Heart left ventricle (tissue), 16 donors: ENCODE measurements around the gene TSC1. TPM values are rescaled to one million over a fixed set of nuclear protein-coding genes. Genes with fewer than 3 reads are reported as not detected.

Experiments used
- ATAC-seq, 4 donors: fragments of 200-7000 bp; cut with Tn5 transposase; one replicate each; pipeline ENCODE4 v1.9.1; 2020 to 2022; ENCODE audit warnings: moderate library complexity in 4 of 4, mild to moderate bottlenecking in 3 of 4, moderate number of reproducible peaks in 1 of 4
- DNase-seq, 5 donors: peaks; one replicate each; pipeline ENCODE4 v3.0.0-alpha.2; 2020
- H3K27ac ChIP-seq, 12 donors: fragments of 200-600 bp; sonication (generic) in 4 of 12; one replicate each; pipeline versions ENCODE4 v1.5.0 to v1.8.0; 2016 to 2022; ENCODE audit warnings: mild to moderate bottlenecking in 2 of 12
- H3K27me3 ChIP-seq, 9 donors: fragments of 200-600 bp; sonication (generic) in 2 of 9; one replicate each; pipeline versions ENCODE4 v1.5.1 to v1.8.0; 2016 to 2022; ENCODE audit warnings: mild to moderate bottlenecking in 3 of 9
- H3K36me3 ChIP-seq, 9 donors: fragments of 200-600 bp; sonication (generic) in 2 of 9; one replicate each; pipeline versions ENCODE4 v1.5.0 to v1.8.0; 2018 to 2022; ENCODE audit warnings: mild to moderate bottlenecking in 2 of 9
- H3K4me1 ChIP-seq, 12 donors: fragments of 200-600 bp; sonication (generic) in 4 of 12; one replicate each; pipeline versions ENCODE4 v1.5.0 to v1.8.0; 2016 to 2022; ENCODE audit warnings: mild to moderate bottlenecking in 3 of 12
- H3K4me3 ChIP-seq, 12 donors: fragments of 200-600 bp; sonication (generic) in 4 of 12; one replicate each; pipeline versions ENCODE4 v1.5.0 to v1.8.0; 2017 to 2022; ENCODE audit warnings: mild to moderate bottlenecking in 9 of 12, moderate library complexity in 4 of 12
- H3K9me3 ChIP-seq, 12 donors: fragments of 200-600 bp; sonication (generic) in 4 of 12; one replicate each; pipeline versions ENCODE4 v1.5.0 to v1.8.0; 2016 to 2022; ENCODE audit warnings: mild to moderate bottlenecking in 1 of 12
- CTCF ChIP-seq, 12 donors: fragments of 200-600 bp; sonication (generic) in 4 of 12; IDR thresholded peaks; one replicate each; pipeline versions ENCODE4 v1.5.0 to v1.8.0; 2018 to 2022; ENCODE audit warnings: antibody characterized with exemption in 12 of 12, mild to moderate bottlenecking in 5 of 12
- POLR2A ChIP-seq, 2 donors: fragments of 450-650 bp; IDR thresholded peaks; one replicate each; pipeline ENCODE4 v1.6.1; 2017; ENCODE audit warnings: antibody characterized with exemption in 2 of 2, mild to moderate bottlenecking in 2 of 2, moderate library complexity in 2 of 2
- WGBS, 4 donors: extraction: QIAGEN DNeasy Blood & Tissue Kit in 2 of 4; methylation state at CpG; one replicate each; pipeline versions ENCODE4 v1.1.5 to v1.1.7; 2013 to 2018; 5-methylcytosine and 5-hydroxymethylcytosine counted together
- intact Hi-C, 10 donors: fragments of 100-400 bp; cut with DNase I; formaldehyde crosslinking; loops; one replicate each; pipeline versions ENCODE4 v1.11.1 to v1.14.2; 2022
- polyA plus RNA-seq, 2 donors: library from polyadenylated mRNA; stranded (reverse); fragments of 200-250 nt; gene quantifications; one replicate each; pipeline ENCODE4 v1.2.3, GENCODE V29; 2013
- total RNA-seq, 9 donors: library from RNA; depleted of rRNA in 2 of 9; stranded (reverse); fragments of >200 nt in 2 of 9; fragmentation: NEBNext Ultra II Directional in 3 of 9; extraction: Animal tissue kit (Norgen Biotek cat#: 25700) in 3 of 9; gene quantifications; one replicate each; pipeline versions ENCODE4 v1.1.0 to v1.2.4, GENCODE V29; 2016 to 2023
- donor health status: ischemic (EF 13 %, LVEDD 7.1; RV severe dilation, severe dysfunction).
- donor health status: healthy with polysubstance abuse.
- donor health status: DM: no; HTN: yes; CAD: no.
- donor health status: DM: no; HTN: no; CAD: no.
- donor health status: ischemic (EF 25% LVEDD 6.9; RV normal size, moderate dysfunction).
- donor health status: ischemic (EF 25% LVEDD 5.7; RV mildly dilated, moderate dysfunction).
- donor health status: healthy.
- donor health status: DM: yes; HTN: yes; CAD: no.
- donor health status: ischemic (EF 35%, LVEDD 5.7; RV mildly dilated, moderate dysfunction).
- donor health status: nonischemic (EF 11% LVEDD 7.7; RV severe dilation, severe dysfunction).
- donor health status: DM: yes; HTN: yes; CAD: no.
- donor health status: PGD.
- donor health status: ischemic (EF 29% LVEDD 5.4; RV normal size, mild dysfunction).
- donor health status: nonischemic (EF 23%, LVEDD 6.1; RV moderate dilation, normal function).

The TSC1 gene
- total and polyA plus RNA-seq, 11 donors, result 16.2 to 87.6 (median 52.9) TPM

DNA sequence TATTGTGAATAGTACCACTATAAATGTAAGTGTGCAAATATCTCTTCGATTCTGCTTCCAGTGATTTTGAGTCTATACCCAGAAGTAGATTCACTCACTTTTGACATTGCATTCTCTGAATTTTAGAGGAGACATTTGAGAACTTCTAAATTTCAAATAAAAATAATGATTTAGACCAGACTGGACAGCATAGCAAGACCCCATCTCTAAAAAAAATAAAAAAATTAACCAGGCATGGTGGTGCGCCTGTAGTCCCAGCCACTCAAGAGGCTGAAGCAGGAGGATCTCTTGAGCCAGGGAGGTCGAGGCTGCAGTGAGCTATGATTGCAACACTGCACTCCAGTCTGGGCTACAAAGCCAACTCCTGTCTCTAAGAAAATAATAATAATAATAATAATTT is 32.2 kb upstream of the TSC1 start:
- H3K9me3 ChIP-seq, result no peaks in the 10 kb centered on the region
- 87 to 91% (median 90%) methylated on average over 3 of the region's 3 CpGs for WGBS, 4 donors
- TF ChIP-seq POLR2A (IDR thresholded peaks at IDR 0.05) (no peak), CTCF (IDR thresholded peaks at IDR 0.05) (no peak)
- intact Hi-C loops, result loop anchor here in 5 of 10 donors (10.0 kb wide), 4 partner anchors 62 to 472 kb away; no protein-coding TSS in a partner anchor
- peaks cover 6 to 59% (median 19%) of the 10 kb centered on the region in 9 donors for H3K27me3 ChIP-seq
- H3K36me3 ChIP-seq, result no peaks in the 10 kb centered on the region
- DNase-seq (no peak), ATAC-seq (no peak)
- H3K4me1 ChIP-seq, result peaks cover 0 to 14% (median 0%) of the 10 kb centered on the region in 12 donors
- no peak overlapping the region for H3K4me3 ChIP-seq
- H3K27ac ChIP-seq, result no peak overlapping the region

DNA sequence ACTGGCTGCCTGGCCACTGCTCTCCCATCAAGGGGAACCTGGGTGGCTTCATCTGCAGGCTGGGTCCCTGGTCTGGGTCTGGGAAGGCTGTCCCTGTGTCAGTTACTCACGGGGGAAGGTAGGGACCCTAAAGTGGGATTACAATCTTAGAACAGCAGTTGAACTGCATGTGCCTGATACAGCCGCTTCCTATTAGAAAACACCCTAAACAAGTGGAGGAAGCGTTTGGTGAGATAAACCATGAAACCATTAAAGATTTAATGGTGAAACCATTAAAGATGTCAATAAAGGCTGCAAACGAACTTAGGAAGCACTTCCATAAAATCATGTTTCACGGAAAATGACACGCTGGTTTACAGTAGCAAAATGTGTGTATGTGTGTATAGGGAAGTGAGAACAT is 31.5 kb upstream of the TSC1 start:
- Histone ChIP-seq H3K36me3 (no peaks in the 10 kb centered on the region), H3K4me1 (peaks cover 0 to 14% (median 0%) of the 10 kb centered on the region in 12 donors), H3K27ac (no peak overlapping the region), H3K9me3 (no peaks in the 10 kb centered on the region), H3K27me3 (peaks cover 6 to 53% (median 19%) of the 10 kb centered on the region in 9 donors), H3K4me3 (no peak overlapping the region)
- whole genome bisulfite sequencing, 4 donors, result 62 to 69% (median 63%) methylated on average over 6 of the region's 6 CpGs
- ATAC-seq (no peak), DNase-seq (no peak)
- TF ChIP-seq CTCF (IDR thresholded peaks at IDR 0.05), result no peak
- no peak for TF ChIP-seq POLR2A (IDR thresholded peaks at IDR 0.05)
- intact Hi-C loops, result loop anchor here in 5 of 10 donors (10.0 kb wide), 4 partner anchors 61 to 471 kb away; no protein-coding TSS in a partner anchor

DNA sequence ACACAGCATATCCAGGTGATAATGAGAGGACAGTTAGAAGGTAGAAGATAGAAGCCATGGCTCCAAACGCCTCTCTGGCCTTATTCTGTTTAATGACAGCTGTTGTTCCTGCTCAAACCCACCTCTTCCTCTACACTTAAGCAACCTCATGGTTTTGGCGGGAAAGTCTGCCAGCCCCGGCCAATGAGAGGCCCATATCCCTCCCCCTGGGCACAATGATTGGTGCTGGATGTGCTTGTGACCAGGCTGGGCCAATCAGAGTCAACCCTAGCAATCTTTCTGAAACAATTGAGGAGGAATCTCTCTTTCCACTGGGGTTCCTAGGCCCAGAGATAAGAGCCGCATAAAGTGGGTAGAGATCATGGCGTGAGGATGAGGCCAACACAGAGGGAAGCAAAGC is 29.3 kb upstream of the TSC1 start:
- Histone ChIP-seq H3K9me3 (no peaks in the 10 kb centered on the region), H3K27ac (no peak overlapping the region), H3K27me3 (peaks cover 0 to 39% (median 8%) of the 10 kb centered on the region in 9 donors), H3K4me1 (peaks cover 0 to 11% (median 0%) of the 10 kb centered on the region in 12 donors), H3K4me3 (no peak overlapping the region), H3K36me3 (no peaks in the 10 kb centered on the region)
- no peak for DNase-seq
- TF ChIP-seq POLR2A (IDR thresholded peaks at IDR 0.05), result no peak
- no peak for TF ChIP-seq CTCF (IDR thresholded peaks at IDR 0.05)
- WGBS, 4 donors, result 78 to 87% (median 83%) methylated on average over 5 of the region's 5 CpGs
- intact Hi-C loops, result loop anchor here in 7 of 10 donors (5.0 to 10.0 kb wide), 8 partner anchors 36 to 561 kb away; partner anchors contain the start of gene CFAP77 (in 1 of the 7)
- ATAC-seq, result no peak

DNA sequence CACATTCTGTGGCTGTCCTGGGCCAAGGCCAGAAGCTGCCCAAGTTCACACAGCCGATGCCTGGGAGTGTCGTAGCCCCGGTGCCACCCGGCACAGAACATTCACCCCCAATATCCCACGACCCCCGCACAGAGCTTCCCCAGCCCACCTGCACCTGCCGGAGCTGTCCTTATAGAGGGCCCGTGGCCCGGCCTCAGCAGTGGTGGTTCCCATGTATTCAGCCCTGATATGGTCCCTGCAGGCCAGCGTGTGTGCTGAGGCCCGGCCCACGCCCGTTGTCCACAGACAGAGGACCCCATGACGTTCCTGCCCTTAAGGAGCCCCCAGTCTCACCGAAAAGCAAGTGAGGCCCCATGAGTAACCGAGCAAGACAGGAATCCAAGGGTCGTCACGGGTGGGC is 28.8 kb upstream of the TSC1 start:
- Histone ChIP-seq H3K9me3 (no peaks in the 10 kb centered on the region), H3K36me3 (no peaks in the 10 kb centered on the region), H3K4me3 (no peak overlapping the region), H3K27me3 (peaks cover 0 to 33% (median 6%) of the 10 kb centered on the region in 9 donors), H3K4me1 (peaks cover 0 to 8% (median 0%) of the 10 kb centered on the region in 12 donors), H3K27ac (no peak overlapping the region)
- DNase-seq (no peak), ATAC-seq (peak in 3 of 4 donors; percentile 14 to 35 (median 26))
- 73 to 81% (median 79%) methylated on average over 5 to 18 of the region's 18 CpGs for WGBS, 4 donors
- TF ChIP-seq CTCF (IDR thresholded peaks at IDR 0.05) (no peak), POLR2A (IDR thresholded peaks at IDR 0.05) (no peak)
- intact Hi-C loops, result loop anchor here in 7 of 10 donors (5.0 to 10.0 kb wide), 8 partner anchors 36 to 561 kb away; partner anchors contain the start of gene CFAP77 (in 1 of the 7)
